NCI-H146 treated with DMSO at 0.1 percent for 48 hours (cell line): ENCODE results near the gene MRPS18B.

Source experiments
- DNase-seq: peaks from one replicate; lab custom pipeline; 2025; ENCODE audit not compliant: unreplicated experiment; lab: John Stamatoyannopoulos, UW

Gene MRPS18B

GRCh38 chr6:30601815-30602641, 15.6 kb upstream of the MRPS18B start:
- no peak for DNase-seq

- DNase-seq, result no peak
These were observed 13.7 kb upstream of the MRPS18B start for GRCh38 chr6:30603961-30604360.

GRCh38 chr6:30610065-30610464, 7.6 kb upstream of the MRPS18B start:
- DNase-seq, result no peak

GRCh38 chr6:30611150-30611855, 6.3 kb upstream of the MRPS18B start:
- DNase-seq, result no peak

DNA sequence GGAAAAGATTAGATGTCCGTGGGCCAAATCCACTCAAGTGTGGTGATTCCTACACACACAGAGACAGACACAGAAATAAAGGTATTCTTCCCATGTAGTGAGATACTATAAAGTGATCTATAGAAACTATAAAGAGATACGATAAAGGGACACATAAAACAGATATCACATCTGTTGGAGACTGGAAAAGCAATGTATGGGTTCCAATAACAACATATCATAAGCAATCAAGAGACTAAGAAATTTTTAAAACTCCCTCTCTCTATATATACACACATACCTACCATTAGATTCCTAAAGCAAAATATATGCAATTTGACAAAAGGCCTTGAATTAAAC, 5.8 kb upstream of the MRPS18B start:
- no peak for DNase-seq

DNA sequence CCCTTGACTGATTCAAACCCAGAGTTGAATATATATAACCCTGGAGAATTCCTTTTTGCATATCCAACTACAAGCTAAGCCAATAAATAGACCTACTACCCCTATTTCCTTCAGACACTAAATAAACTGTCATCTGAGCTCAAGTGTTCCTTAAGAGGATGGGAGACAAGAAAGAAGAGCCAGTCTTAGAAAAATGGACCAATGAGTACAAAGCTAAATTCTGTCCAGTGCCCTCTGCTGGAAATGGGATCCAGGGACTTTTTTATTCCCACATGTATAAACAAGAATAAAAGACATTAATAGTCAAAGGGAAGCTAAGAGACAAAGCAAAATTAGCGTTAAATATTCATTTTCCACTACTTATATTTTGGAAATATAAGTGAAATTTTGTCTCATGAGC, 5.4 kb upstream of the MRPS18B start:
- DNase-seq, result no peak

DNA sequence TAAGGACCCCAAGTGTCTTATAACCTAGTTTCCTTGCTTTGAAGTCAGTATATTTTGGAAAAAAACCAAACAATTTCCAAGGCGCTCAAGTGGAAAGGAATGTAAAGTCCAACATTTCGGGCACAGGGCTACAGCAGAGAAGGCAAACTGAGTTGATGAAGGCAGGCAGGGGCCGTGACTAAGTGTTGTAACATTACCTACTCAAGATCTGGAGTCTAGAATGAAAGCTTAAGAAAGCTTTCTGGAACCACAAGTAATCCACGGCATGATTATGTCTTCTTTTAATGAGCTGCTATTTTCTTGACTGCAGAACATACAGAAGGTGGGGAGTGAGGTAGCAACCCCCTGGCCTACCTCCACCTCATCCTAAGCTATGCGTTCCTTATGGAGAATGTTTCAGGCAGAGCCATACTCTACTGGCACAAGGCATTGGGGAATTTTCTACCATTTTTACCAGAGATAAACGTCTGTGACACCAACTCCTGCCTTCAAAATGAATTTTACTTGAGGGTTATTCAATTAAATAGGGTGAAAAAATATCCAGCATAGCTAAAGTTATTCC, 4.9 kb upstream of the MRPS18B start:
- DNase-seq, result no peak

DNA sequence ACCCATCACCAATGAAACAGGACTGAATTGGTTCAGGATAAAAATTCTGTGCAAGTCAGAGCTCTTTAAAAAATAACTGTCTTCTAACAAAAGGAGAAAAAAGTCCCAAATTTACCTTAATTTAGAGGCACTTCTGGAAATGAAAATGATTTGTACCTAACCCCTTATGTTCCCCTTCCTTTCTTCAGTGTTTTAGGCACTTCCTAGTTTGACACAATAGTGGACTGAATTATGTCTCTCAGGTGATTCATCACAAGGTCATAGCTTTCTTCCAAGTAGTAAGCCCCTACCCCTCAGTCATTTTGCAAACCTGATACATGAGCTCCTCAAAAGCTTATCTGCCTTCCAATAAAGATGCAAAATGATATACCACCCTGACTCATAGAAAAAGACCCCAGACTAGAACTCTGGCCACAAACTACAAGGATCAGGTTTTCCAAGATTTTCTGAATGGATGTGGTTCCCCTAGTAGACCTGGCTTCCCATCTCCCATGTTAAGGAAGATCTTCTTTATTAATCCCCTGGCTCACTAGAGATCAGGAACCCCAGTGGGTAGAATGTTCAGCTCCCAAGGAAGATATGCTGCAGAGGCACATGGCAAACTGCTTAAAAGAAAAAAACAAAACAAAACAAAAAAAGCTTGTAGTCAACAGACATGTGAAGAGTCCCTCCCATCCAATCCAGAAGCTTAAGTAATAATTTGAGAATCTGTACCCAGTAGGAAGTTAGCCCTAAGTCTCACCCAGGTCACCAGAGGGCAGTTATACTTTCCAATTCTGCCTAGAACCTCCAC, 4.2 kb upstream of the MRPS18B start:
- no peak for DNase-seq

- no peak for DNase-seq
These were observed 3.4 kb upstream of the MRPS18B start for GRCh38 chr6:30614044-30614842.

DNA sequence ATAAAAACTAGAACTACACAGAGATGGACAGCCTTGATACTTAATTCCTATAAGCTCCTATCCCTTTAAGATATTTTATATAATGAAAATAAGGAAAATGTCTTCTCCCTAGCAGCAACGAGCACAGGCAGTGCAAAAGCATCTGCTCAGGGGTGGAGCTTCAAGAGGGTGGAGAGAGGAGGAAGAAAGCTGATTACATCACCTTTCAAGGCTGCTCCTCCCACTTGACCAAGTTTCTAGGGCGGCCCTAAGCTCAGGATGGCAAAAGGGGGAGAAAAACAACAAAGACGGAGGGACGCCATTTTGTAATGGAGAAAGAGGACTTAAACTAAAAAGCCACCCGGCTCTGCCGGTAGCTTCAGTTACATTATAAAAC, 2.8 kb upstream of the MRPS18B start:
- DNase-seq, result peak; percentile 96

DNA sequence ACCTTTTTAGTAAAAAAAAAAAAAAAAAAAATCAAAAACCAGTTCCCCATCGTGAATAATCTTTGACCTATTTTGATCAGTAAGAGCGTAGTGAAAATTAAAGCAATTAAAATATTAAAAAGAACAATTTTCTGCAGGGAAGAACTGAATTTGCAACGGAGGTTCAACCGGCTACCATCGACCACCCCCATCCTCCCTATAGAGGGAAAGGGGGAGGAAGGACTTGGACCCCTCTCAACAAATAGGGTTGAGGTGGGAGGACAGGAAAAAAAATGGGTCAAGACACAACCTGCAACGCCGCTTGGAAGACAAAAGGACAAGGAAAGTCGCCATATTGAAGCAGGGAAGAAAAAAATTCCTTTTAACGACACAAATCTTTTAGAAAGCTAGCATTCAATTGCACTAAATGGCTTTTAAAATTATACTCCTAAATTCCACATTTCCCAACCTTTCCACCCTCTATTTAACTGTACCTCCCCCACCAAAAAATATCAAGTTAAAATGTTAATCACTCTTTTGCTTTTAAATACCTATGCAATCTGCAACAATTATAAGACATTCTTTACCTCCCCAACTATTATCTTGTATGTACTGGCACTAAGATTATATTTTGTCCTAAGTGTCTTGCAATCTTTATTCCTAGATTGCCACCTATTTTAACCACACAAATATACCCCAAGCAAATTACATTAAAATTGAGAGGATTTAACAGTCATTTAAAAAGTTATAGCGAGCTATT, 2.3 kb upstream of the MRPS18B start:
- DNase-seq, result peak; percentile 84

- DNase-seq, result peak; percentile 52
These were observed 1.5 kb upstream of the MRPS18B start for GRCh38 chr6:30615958-30616810.

GRCh38 chr6:30616811-30617564, 652 bp upstream of the MRPS18B start, which contains the start of gene PPP1R10:
Gene PPP1R10 (minus strand): TSS chr6:30617243. CDS start chr6:30609944, 7,299 bp downstream.
- DNase-seq, result peak; percentile 99

DNA sequence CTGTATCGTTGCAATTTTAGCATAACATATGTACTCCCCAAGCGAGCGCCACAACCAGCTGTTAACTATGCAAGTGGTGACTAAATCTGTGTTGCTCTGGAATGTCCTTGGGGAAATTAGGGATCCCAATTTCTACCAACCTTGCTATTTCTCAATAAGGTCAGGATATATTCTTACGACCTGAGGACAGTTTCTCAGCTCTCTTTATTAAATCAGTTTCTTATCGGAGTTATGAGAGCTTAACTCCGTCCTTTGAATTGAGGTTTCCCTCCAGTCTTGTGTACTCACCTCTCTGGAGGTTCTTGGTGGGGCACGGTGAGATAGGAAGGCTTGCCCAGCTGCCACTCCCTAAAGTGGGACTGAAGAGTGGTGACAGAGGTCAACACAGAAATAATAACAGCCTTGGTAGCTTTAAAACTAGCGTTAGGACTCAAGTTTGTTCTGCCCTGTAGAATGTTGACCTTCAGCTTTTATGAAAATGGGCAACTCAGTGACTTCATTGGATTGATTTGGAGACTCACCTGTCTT, 694 bp downstream of the MRPS18B start:
- no peak for DNase-seq

GRCh38 chr6:30619561-30619960, 1.9 kb downstream of the MRPS18B start:
- DNase-seq, result no peak

DNA sequence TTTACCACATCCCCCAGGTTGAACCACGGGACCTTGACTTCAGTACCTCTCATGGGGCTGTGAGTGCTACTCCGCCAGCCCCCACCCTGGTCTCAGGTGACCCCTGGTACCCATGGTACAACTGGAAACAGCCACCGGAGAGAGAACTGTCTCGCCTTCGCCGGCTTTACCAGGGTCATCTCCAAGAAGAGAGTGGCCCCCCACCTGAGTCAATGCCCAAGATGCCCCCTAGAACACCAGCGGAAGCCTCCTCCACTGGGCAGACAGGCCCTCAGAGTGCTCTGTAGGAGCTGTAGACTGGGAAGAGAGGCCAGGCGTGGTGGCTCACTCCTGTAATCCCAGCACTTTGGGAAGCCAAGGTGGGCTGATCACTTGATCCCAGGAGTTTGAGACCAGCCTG, 7.9 kb downstream of the MRPS18B start:
- no peak for DNase-seq

GRCh38 chr6:30626484-30627366, 9.1 kb downstream of the MRPS18B start, which contains the start of gene ATAT1:
Gene ATAT1 (plus strand): TSS chr6:30626874.
- DNase-seq, result peak; percentile 59
